Stimulated activated CD8-positive, alpha-beta memory T cell treated with anti-CD3 and anti-CD28 coated beads, Interleukin-2, amount 100 ng/mL, for 1 hour (primary cell): ENCODE results near the gene SIRT2.
"Not testable (repeated sequence)": the region's sequence is repeated elsewhere in the genome, so short reads cannot be mapped to it uniquely, and the experiment has no call there.

Experiments
- DNase-seq, 2 donors: peaks; one replicate each; pipeline ENCODE4 v3.0.0-alpha.2; 2020; ENCODE audit warnings: low read depth in 2 of 2

SIRT2 gene

GRCh38 chr19:38869160-38869835 lies 30.1 kb downstream of the SIRT2 start:
- no peak for DNase-seq

GRCh38 chr19:38868551-38868950 lies 30.9 kb downstream of the SIRT2 start:
- DNase-seq = no peak

GRCh38 chr19:38867171-38867780 lies 32.1 kb downstream of the SIRT2 start:
- no peak for DNase-seq

- DNase-seq = no peak
Measured at GRCh38 chr19:38862321-38863059, 36.9 kb downstream of the SIRT2 start.

- DNase-seq = no peak
Measured at GRCh38 chr19:38861368-38861767, 38.0 kb downstream of the SIRT2 start.

- not testable (repeated sequence) for DNase-seq
Measured at GRCh38 chr19:38859631-38860204, 39.7 kb downstream of the SIRT2 start.

- DNase-seq = no peak
Measured at GRCh38 chr19:38856813-38857212, 42.6 kb downstream of the SIRT2 start.

- not testable (repeated sequence) for DNase-seq
Measured at GRCh38 chr19:38855751-38856150, 43.7 kb downstream of the SIRT2 start.

- not testable (repeated sequence) for DNase-seq
Measured at GRCh38 chr19:38854961-38855360, 44.5 kb downstream of the SIRT2 start.

GRCh38 chr19:38853214-38853613 lies 46.2 kb downstream of the SIRT2 start:
- DNase-seq = no peak

- no peak for DNase-seq
Measured at GRCh38 chr19:38852231-38853044, 47.0 kb downstream of the SIRT2 start.

GRCh38 chr19:38851622-38852230 lies 47.7 kb downstream of the SIRT2 start:
- peak; percentile 72 to 86 for DNase-seq

- no peak for DNase-seq
Measured at GRCh38 chr19:38850976-38851621, 48.3 kb downstream of the SIRT2 start.

GRCh38 chr19:38850436-38850975 lies 48.9 kb downstream of the SIRT2 start:
- DNase-seq = peak in 1 of 2 donors; percentile 97

- DNase-seq = peak; percentile 98 to 99
Measured at GRCh38 chr19:38849860-38850435, 49.5 kb downstream of the SIRT2 start, which contains the start of gene HNRNPL. HNRNPL (minus strand) TSS chr19:38849986; CDS start chr19:38849966, 20 bp downstream.

GRCh38 chr19:38849147-38849859 lies 50.1 kb downstream of the SIRT2 start:
- DNase-seq = peak; percentile 94 to 98

- no peak for DNase-seq
Measured at GRCh38 chr19:38848299-38849146, 50.9 kb downstream of the SIRT2 start.

GRCh38 chr19:38846097-38846496 lies 53.3 kb downstream of the SIRT2 start:
- DNase-seq = no peak
